Neural progenitor cell (in vitro differentiated cells): Measurements from ENCODE around the gene AK3. TPM values are rescaled to one million over a fixed set of nuclear protein-coding genes. Genes with fewer than 3 reads are reported as not detected.

Experiments
- DNase-seq: peaks from one replicate; pipeline ENCODE4 v3.0.0-alpha.2; 2016; ENCODE audit warnings: low spot score
- H2AFZ ChIP-seq: fragments of 200-600 bp; sonication (generic); replicated peaks from 2 replicates; pipeline ENCODE4 v1.6.1; 2016; ENCODE audit warnings: antibody characterized with exemption
- H3F3A ChIP-seq: fragments of 200-600 bp; sonication (generic); 2 replicates; pipeline ENCODE4 v1.6.1; 2016; ENCODE audit warnings: antibody characterized with exemption, low read depth
- H3K27ac ChIP-seq: fragments of 200-600 bp; sonication (generic); 2 replicates; pipeline ENCODE4 v1.5.1; 2016; ENCODE audit warnings: mild to moderate bottlenecking
- H3K27me3 ChIP-seq: fragments of 200-600 bp; sonication (generic); 2 replicates; pipeline ENCODE4 v1.6.1; 2016; ENCODE audit warnings: mild to moderate bottlenecking, moderate library complexity
- H3K36me3 ChIP-seq: fragments of 200-600 bp; sonication (generic); 2 replicates; pipeline ENCODE4 v1.5.1; 2016
- H3K4me1 ChIP-seq: fragments of 200-600 bp; sonication (generic); 2 replicates; pipeline ENCODE4 v1.6.1; 2016; ENCODE audit warnings: mixed run types
- H3K4me2 ChIP-seq: fragments of 200-600 bp; sonication (generic); 2 replicates; pipeline ENCODE4 v1.6.1; 2016
- H3K4me3 ChIP-seq: fragments of 200-600 bp; sonication (generic); 2 replicates; pipeline ENCODE4 v1.5.1; 2016
- H3K79me2 ChIP-seq: fragments of 200-600 bp; sonication (generic); 2 replicates; pipeline ENCODE4 v1.6.1; 2016; ENCODE audit warnings: low read depth
- H3K9ac ChIP-seq: fragments of 200-600 bp; sonication (generic); 2 replicates; pipeline ENCODE4 v1.6.1; 2016
- H3K9me3 ChIP-seq: fragments of 200-600 bp; sonication (generic); 2 replicates; pipeline ENCODE4 v1.5.1; 2016; ENCODE audit warnings: low read depth
- H4K20me1 ChIP-seq: fragments of 200-600 bp; sonication (generic); 2 replicates; pipeline ENCODE4 v1.6.1; 2016; ENCODE audit warnings: low read depth
- H3K27ac Mint-ChIP-seq: 3 replicates; pipeline ENCODE4 v1.8.0; 2021; ENCODE audit warnings: mixed read lengths
- H3K27me3 Mint-ChIP-seq: 2 replicates; pipeline ENCODE4 v1.8.0; 2022; ENCODE audit warnings: low read depth, mild to moderate bottlenecking, inconsistent platforms, moderate library complexity, mixed read lengths; ENCODE audit not compliant: insufficient read depth
- H3K36me3 Mint-ChIP-seq: 3 replicates; pipeline ENCODE4 v1.8.0; 2021; ENCODE audit warnings: mixed read lengths
- H3K4me1 Mint-ChIP-seq: 3 replicates; pipeline ENCODE4 v1.8.0; 2021; ENCODE audit warnings: mixed read lengths
- H3K4me3 Mint-ChIP-seq: 3 replicates; pipeline ENCODE4 v1.8.0; 2021; ENCODE audit warnings: mild to moderate bottlenecking, moderate library complexity, mixed read lengths
- H3K9me3 Mint-ChIP-seq: 3 replicates; pipeline ENCODE4 v1.8.0; 2020; ENCODE audit warnings: mixed read lengths
- CTCF ChIP-seq: fragments of 200-600 bp; sonication (generic); IDR thresholded peaks from 2 replicates; pipeline ENCODE4 v1.5.1; 2017; ENCODE audit warnings: antibody characterized with exemption, mild to moderate bottlenecking
- EZH2 ChIP-seq: fragments of 200-600 bp; sonication (generic); IDR thresholded peaks from 2 replicates; pipeline ENCODE4 v1.6.1; 2017; ENCODE audit warnings: antibody characterized with exemption, mild to moderate bottlenecking, moderate library complexity
- EZH2phosphoT487 ChIP-seq: fragments of 200-600 bp; sonication (generic); IDR thresholded peaks from 2 replicates; pipeline ENCODE4 v1.6.1; 2017; ENCODE audit warnings: antibody characterized with exemption
- total RNA-seq: library from RNA; depleted of rRNA; stranded (reverse); fragments of >200 nt; gene quantifications from 2 replicates; pipeline ENCODE4 v1.2.3, GENCODE V29; 2015; ENCODE audit warnings: low replicate concordance

AK3 gene
- total RNA-seq, 1 donor from 2014 or later: 54.8 TPM

- peaks cover 23% of the 10 kb centered on the region for H3K36me3 Mint-ChIP-seq
- no peaks in the 10 kb centered on the region for H3K27me3 ChIP-seq
- no peak for DNase-seq
- no peaks in the 10 kb centered on the region for H3K9me3 Mint-ChIP-seq
- H3K9ac ChIP-seq: no peak overlapping the region
- H3K4me2 ChIP-seq: no peak overlapping the region
- H3F3A ChIP-seq: no peaks in the 10 kb centered on the region
- H2AFZ ChIP-seq: no peak overlapping the region
- peaks cover 18% of the 10 kb centered on the region for H3K36me3 ChIP-seq
- no peaks in the 10 kb centered on the region for H3K9me3 ChIP-seq
- no peak overlapping the region for H3K27ac Mint-ChIP-seq
- H3K4me3 Mint-ChIP-seq: no peak overlapping the region
- H3K4me1 Mint-ChIP-seq: no peaks in the 10 kb centered on the region
- no peaks in the 10 kb centered on the region for H4K20me1 ChIP-seq
- H3K27ac ChIP-seq: no peak overlapping the region
- no peaks in the 10 kb centered on the region for H3K27me3 Mint-ChIP-seq
- no peak for TF ChIP-seq EZH2phosphoT487
- no peak for TF ChIP-seq EZH2
- TF ChIP-seq CTCF: no peak
- peaks cover 9% of the 10 kb centered on the region for H3K4me1 ChIP-seq
- no peaks in the 10 kb centered on the region for H3K79me2 ChIP-seq
- no peak overlapping the region for H3K4me3 ChIP-seq
Observed at GRCh38 chr9:4701526-4701925, 39.5 kb downstream of the AK3 start.

GRCh38 chr9:4700932-4701331 lies 40.1 kb downstream of the AK3 start:
- no peaks in the 10 kb centered on the region for H3K9me3 ChIP-seq
- H3F3A ChIP-seq: no peaks in the 10 kb centered on the region
- peaks cover 3% of the 10 kb centered on the region for H4K20me1 ChIP-seq
- H3K9ac ChIP-seq: no peak overlapping the region
- H3K36me3 ChIP-seq: peaks cover 18% of the 10 kb centered on the region
- no peak overlapping the region for H3K4me3 ChIP-seq
- no peak overlapping the region for H3K4me2 ChIP-seq
- no peak overlapping the region for H2AFZ ChIP-seq
- no peaks in the 10 kb centered on the region for H3K9me3 Mint-ChIP-seq
- no peak for DNase-seq
- H3K27ac Mint-ChIP-seq: no peak overlapping the region
- peaks cover 23% of the 10 kb centered on the region for H3K36me3 Mint-ChIP-seq
- TF ChIP-seq CTCF: no peak
- no peak for TF ChIP-seq EZH2phosphoT487
- no peak for TF ChIP-seq EZH2
- no peak overlapping the region for H3K27ac ChIP-seq
- H3K4me1 Mint-ChIP-seq: no peaks in the 10 kb centered on the region
- H3K4me3 Mint-ChIP-seq: no peak overlapping the region
- peaks cover 9% of the 10 kb centered on the region for H3K4me1 ChIP-seq
- peaks cover 4% of the 10 kb centered on the region for H3K79me2 ChIP-seq
- H3K27me3 ChIP-seq: no peaks in the 10 kb centered on the region
- no peaks in the 10 kb centered on the region for H3K27me3 Mint-ChIP-seq

GRCh38 chr9:4700091-4700490 lies 40.9 kb downstream of the AK3 start:
- Mint-ChIP-seq H3K27me3 (no peaks in the 10 kb centered on the region), H3K4me1 (no peaks in the 10 kb centered on the region), H3K36me3 (peaks cover 22% of the 10 kb centered on the region), H3K27ac (no peak overlapping the region), H3K4me3 (no peak overlapping the region), H3K9me3 (no peaks in the 10 kb centered on the region)
- no peak for TF ChIP-seq CTCF
- TF ChIP-seq EZH2: no peak
- no peak for TF ChIP-seq EZH2phosphoT487
- DNase-seq: no peak
- H3K4me1 ChIP-seq: peaks cover 7% of the 10 kb centered on the region
- no peak overlapping the region for H3K4me3 ChIP-seq
- no peak overlapping the region for H3K27ac ChIP-seq
- H3K4me2 ChIP-seq: no peak overlapping the region
- no peaks in the 10 kb centered on the region for H3K9me3 ChIP-seq
- peaks cover 4% of the 10 kb centered on the region for H3K79me2 ChIP-seq
- H2AFZ ChIP-seq: no peak overlapping the region
- H4K20me1 ChIP-seq: peaks cover 3% of the 10 kb centered on the region
- H3K27me3 ChIP-seq: no peaks in the 10 kb centered on the region
- no peaks in the 10 kb centered on the region for H3F3A ChIP-seq
- peaks cover 18% of the 10 kb centered on the region for H3K36me3 ChIP-seq
- H3K9ac ChIP-seq: no peak overlapping the region
